DMS114 treated with DMSO at 0.1 percent for 48 hours (cell line): ENCODE measurements around the gene CASP1.
"Not testable (repeated sequence)": the region's sequence is repeated elsewhere in the genome, so short reads cannot be mapped to it uniquely, and the experiment has no call there.

Experiments
- DNase-seq: peaks from one replicate; lab custom pipeline; 2025; ENCODE audit not compliant: unreplicated experiment; lab: John Stamatoyannopoulos, UW

The CASP1 gene

GRCh38 chr11:105034813-105035620, at the start of gene CASP1:
Gene CASP1 (minus strand): TSS chr11:105035144. CDS start chr11:105035113, 31 bp downstream.
- DNase-seq: no peak

DNA sequence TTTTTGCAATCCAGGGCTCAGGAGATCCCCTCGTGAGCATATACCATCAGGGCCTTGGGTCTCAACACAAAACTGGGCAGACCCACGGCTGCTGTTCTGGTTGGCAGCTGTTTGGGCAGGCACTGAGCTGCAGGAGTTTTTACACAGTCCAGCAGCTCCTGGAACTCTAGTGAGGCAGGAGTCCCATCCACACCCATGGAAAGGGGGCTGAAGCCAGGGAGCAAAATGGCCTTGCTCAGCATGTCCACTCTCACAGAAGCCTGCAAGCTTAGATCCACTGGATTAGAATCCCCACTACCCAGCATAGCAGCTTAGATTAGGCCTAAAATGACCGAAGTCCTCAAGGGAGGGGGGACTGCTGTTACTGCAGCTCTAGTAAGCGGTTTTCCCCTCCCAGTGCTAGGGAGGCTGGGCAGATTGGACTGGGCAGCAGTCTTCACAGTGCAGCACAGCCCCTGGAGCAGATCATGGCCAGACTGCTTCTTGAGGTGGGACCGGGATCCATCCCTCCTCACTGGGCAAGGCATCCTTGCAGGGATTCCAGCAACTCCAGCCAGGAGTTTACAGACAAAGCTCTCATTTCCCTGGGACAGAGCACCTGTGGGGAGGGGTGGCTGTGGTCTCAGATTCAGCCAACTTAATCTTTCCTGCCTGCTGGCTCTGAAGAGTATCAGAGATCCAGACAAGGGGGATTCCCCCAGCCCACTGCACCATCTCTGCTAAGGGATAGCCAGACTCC, 46.6 kb upstream of the CASP1 start:
- DNase-seq: no peak

GRCh38 chr11:105080171-105080906, 45.4 kb upstream of the CASP1 start:
- DNase-seq: not testable (repeated sequence)

DNA sequence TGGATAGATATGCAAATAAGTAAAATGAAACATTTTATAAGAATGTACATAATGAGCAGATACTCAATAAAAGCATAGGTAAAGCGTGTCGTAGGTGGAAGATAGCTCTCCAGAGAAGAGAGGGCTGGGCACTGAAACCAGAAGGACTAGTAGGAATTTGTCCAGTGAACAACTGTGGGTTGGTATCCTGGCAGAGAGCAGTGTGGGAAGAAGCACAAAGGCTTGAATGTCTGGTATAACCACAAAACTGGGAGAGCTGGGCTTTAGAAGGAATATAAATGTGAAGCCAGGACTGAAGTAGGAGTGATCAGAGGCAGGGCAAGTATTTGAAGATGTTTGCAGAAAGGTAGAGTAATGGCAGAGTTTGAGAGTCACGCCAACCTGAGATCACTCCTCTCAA, 43.3 kb upstream of the CASP1 start:
- DNase-seq: no peak

- not testable (repeated sequence) for DNase-seq
Observed at GRCh38 chr11:105077141-105077790, 42.3 kb upstream of the CASP1 start.

- DNase-seq: no peak
Observed at GRCh38 chr11:105074166-105074530, 39.2 kb upstream of the CASP1 start.

DNA sequence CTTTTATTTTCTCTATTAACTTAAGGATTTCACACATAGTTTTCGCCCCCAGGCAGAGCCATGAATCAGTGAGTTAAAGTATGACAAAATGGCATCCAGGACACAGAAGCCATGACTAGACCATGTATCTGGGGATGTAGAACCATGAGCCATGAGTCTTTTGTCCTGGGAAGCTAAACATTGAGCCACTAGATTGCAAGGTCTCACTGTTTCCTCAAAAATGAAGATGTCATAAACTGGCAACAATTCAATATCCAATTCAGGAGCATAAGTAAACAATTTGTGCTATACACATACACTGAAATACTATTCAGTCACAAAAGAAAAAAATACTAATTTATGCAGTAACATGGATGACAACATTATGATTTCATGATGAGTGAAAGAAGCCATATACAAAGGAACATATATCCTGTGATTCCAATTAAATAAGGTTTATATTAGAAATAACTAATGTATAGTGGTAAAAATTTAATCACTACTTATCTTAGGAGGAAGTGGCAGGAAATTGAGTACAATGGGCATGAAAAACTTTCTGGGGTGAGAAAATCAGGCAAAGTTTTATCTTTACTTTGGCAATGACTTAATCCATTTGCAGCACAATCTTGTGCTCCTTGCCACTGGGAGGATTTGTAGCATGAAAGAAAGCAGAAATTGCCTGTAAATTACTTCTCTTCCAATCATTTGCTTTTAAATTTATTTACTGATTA, 38.7 kb upstream of the CASP1 start:
- DNase-seq: no peak

GRCh38 chr11:105072080-105072479, 37.1 kb upstream of the CASP1 start:
- not testable (repeated sequence) for DNase-seq

DNA sequence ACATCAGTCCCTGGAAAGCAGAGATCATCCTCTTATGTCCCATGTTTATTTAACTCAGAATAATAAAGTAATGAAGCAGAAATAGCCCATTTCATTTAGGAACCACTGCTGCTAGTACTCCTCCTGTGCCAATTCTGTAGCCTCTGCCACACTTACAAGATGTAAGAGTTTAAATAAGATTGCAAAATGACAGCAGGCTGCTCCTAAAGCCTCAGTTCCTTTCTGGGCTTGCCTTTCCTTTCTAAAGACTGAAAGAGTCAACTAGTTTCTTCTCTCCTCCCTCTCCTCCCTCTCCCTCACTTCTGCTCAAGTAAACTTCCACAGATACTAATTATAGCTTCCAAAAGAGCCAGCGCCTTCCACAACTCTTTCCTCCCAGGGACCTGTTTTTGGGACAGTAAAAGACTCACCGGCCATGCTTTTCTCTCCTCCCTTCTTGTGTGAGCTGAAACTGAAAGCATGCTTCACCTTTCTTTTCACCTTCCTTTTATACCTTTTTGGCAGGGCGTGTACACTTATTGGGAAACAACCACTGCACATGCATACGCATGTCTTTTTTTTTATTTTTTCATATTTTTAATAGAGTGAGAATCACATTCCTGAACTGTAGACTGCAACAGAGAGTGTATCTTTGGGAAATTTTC, 36.3 kb upstream of the CASP1 start:
- DNase-seq: no peak

GRCh38 chr11:105070306-105070705, 35.4 kb upstream of the CASP1 start:
- no peak for DNase-seq

GRCh38 chr11:105069749-105070148, 34.8 kb upstream of the CASP1 start:
- DNase-seq: not testable (repeated sequence)

DNA sequence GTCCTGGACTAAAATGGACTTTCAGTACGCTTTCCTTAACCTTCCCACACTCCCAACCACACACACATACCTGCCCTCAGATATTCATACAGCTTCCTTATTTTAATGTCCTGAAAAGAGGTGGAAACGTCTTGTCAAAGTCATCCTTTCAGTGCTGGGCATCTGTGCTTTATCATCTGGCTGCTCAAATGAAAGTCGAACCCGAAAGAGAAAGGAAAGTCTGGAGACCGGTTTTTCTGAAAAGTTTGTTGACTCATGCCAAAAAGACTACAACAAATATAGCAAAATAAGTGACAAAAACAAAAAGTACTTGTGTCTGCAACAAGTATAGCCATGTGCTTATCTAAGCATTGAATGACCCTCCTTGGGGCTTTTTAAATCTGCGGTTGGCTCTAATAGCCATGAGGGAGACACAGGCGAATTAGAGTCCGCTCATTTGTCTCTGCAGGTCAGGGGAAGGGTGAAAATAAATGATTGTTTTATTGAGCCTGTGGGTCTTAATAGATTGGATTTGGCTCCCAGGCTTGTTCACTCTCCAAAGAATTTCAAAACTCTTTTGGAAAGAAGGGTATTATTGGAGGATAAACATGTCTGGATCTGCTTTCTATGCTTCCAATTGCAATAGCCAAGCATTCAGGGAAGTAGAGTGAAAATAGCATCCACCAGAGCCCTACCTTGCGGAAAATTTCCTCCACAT, 28.4 kb upstream of the CASP1 start:
- not testable (repeated sequence) for DNase-seq

GRCh38 chr11:105057432-105057831, 22.5 kb upstream of the CASP1 start:
- DNase-seq: no peak

- no peak for DNase-seq
Observed at GRCh38 chr11:105056446-105056845, 21.5 kb upstream of the CASP1 start.

- no peak for DNase-seq
Observed at GRCh38 chr11:105054723-105055493, 20.0 kb upstream of the CASP1 start.

DNA sequence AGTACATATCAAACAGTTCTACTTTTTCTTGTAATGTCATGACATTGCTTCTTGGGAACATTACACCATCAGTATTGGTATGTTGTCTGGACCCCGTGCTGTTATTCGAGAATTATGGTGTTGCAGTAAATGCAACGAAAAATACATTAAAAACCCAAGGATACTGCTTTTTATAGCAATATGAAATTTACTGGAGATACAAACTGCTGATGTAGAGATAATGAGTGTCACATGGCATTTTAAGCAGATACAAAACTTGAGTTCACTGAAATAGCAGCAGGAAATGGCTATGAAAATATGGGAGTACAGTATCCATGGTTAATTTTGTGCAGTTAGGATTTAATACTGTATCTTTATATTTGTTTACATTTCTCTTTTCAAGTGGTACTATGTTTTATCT, 17.5 kb upstream of the CASP1 start:
- no peak for DNase-seq

DNA sequence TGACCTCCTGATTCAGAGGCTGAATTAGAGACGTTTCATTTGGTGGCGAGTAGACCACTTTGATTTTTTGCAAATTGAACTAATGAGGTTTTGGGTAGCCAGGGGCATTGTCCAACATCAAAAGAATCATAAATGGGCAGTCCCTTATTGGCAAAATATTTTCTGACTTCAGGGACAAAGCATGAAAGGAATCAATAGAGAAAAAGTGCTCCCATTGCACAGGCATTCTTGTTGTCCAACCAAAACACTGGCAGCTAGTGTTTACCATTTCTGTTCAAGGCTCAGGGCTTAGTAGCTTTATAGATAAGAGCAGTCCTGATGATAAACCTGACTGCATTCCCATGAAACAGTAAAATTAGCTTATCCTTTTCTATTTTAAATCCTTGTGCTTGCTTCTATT, 16.6 kb upstream of the CASP1 start:
- DNase-seq: no peak

- no peak for DNase-seq
Observed at GRCh38 chr11:105049481-105049880, 14.5 kb upstream of the CASP1 start.
